LNCAP (cell line): Measurements from ENCODE around the gene ADRB2.
A peak's percentile ranks its signal among the peaks of the same experiment; 100 is the strongest.

Source experiments
- TF ChIP-seq, protein P1 (sequence below): fragments of 450-650 bp; IDR thresholded peaks from 2 replicates; pipeline ENCODE4 v1.5.1; 2017; ENCODE audit warnings: mild to moderate bottlenecking

ADRB2 gene

DNA sequence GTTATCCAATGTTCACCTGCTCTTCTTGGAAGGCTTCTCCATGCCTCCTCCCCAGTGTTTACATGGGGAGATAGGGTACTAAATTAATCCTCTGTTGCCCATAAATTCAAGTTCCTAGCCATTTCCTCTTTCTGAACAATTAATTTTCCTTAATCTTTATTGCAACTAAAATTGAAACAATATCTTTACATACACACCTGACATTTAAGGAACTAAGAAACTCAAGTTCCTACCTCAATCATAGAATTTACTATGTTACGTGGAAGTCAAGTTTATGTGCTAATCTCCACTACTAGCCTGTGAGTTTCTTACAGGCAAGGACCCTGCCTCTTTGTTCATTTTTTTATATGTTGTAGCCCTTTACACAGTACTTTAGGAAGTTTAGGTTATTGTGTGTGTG is 10.1 kb upstream of the ADRB2 start:
- TF ChIP-seq, protein P1, sequence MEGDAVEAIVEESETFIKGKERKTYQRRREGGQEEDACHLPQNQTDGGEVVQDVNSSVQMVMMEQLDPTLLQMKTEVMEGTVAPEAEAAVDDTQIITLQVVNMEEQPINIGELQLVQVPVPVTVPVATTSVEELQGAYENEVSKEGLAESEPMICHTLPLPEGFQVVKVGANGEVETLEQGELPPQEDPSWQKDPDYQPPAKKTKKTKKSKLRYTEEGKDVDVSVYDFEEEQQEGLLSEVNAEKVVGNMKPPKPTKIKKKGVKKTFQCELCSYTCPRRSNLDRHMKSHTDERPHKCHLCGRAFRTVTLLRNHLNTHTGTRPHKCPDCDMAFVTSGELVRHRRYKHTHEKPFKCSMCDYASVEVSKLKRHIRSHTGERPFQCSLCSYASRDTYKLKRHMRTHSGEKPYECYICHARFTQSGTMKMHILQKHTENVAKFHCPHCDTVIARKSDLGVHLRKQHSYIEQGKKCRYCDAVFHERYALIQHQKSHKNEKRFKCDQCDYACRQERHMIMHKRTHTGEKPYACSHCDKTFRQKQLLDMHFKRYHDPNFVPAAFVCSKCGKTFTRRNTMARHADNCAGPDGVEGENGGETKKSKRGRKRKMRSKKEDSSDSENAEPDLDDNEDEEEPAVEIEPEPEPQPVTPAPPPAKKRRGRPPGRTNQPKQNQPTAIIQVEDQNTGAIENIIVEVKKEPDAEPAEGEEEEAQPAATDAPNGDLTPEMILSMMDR: no peak

DNA sequence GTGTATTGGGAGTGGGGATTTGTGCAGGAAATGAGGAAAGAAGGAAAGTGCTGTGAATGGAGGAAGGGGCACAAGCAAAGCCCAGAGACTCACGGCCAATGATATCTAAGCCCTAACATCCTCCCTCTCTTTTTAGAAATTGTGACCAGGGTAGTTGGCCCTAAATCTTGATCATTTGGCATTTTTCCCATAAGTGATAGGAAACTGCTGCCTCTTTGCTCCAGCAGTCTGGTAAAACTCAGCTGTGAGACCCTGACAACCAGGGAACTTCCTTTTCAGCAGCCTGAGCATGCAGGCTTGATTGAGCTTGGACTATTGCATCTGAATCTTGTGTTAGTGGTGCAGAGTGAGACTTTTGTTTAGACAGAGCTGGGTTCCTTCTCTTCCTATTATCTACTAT is 9.6 kb upstream of the ADRB2 start:
- TF ChIP-seq, protein P1: no peak

DNA sequence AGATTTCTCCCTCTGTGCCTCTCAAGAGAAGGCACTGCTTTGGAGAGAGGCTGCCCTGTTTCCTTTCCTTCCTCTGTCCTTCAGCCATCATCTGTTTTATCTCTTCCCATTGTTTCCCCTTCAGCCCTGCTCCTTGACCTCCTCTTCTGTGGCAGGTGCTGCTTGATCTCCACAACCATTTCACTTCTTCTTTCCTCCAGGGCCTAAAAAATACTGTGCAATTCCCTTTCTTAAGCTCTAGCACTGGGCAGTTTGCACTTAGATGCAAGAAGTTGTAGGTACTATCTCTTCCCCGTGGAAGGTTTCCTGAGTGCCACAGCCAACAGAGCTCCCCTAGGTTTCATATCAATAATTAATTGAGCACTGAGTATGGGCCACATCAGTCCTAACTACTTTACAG is 8.8 kb upstream of the ADRB2 start:
- TF ChIP-seq, protein P1: no peak

DNA sequence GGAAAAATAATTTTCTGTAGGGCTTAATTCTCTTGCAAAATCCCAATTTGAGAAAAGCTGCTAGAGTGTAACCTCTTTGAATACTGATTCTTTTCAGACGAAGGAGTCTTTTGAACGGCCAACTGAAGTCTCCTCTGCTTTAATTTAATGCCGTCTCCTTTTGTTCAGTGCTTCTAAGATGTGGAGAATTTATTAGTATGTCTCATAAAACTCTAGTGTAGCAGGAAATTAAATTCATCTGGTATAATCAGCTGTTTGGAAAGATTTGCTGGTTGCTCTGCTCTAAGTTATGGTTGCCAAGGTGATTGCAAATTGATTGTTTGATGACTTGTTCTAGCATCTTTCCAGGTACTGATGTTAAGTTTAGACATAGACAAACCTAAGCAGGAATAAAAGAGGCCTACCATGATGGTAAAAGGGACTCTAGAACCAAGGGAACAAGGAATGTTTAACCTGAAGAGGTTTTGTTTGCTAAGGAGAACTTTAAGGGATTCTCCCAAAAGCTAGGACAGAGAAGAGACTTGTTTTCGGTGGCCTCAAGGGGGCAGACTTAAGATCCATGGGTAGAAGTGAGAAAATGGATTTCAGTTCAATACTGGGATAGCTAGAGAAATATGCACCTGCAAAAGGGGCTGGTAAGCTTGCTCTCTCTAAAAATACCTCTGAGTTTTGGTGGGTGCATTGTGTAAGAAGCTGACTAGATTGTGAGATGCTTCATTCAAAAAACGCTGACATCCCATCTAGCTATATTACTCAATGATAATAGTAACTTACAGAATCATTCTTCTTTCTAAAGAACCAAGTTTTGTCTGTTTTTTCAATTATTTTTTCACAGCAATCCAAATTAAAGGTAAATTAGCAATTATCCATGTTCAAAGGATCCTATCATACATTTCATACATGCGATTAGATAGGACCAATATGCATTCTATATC is 5.7 kb upstream of the ADRB2 start:
- TF ChIP-seq, protein P1: peak; percentile 58; the same call in 1 of the 2 replicates

DNA sequence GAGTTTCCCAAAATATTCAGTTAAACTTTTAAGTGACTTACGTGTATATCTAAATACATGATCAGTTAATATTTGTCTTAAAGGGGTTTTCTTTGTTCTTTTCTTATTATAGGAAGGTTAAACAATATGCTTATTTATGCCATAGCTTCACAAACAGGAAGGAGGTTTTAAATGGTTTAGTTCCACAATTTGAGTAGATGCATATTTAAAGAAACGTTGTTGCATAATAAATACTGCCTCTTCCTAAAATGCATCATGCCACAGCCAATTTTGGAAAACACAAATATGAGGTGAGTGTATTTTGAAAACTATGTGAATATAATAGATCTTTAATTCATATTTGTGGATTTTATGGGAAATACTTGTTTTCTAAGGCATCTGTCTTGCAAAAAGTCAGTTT is 2.5 kb upstream of the ADRB2 start:
- TF ChIP-seq, protein P1: no peak

DNA sequence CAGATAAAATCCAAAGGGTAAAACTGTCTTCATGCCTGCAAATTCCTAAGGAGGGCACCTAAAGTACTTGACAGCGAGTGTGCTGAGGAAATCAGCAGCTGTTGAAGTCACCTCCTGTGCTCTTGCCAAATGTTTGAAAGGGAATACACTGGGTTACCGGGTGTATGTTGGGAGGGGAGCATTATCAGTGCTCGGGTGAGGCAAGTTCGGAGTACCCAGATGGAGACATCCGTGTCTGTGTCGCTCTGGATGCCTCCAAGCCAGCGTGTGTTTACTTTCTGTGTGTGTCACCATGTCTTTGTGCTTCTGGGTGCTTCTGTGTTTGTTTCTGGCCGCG is 727 bp upstream of the ADRB2 start:
- TF ChIP-seq, protein P1: no peak

DNA sequence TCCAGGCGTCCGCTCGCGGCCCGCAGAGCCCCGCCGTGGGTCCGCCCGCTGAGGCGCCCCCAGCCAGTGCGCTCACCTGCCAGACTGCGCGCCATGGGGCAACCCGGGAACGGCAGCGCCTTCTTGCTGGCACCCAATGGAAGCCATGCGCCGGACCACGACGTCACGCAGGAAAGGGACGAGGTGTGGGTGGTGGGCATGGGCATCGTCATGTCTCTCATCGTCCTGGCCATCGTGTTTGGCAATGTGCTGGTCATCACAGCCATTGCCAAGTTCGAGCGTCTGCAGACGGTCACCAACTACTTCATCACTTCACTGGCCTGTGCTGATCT is 294 bp downstream of the ADRB2 start:
- TF ChIP-seq, protein P1: no peak
